Spleen (tissue), 11 donors: ENCODE results near the gene ZNRD2. TPM values are rescaled to one million over a fixed set of nuclear protein-coding genes. Genes with fewer than 3 reads are reported as not detected.

ENCODE experiments used
- DNase-seq: peaks from one replicate; pipeline ENCODE4 v3.0.0-alpha.2; 2020
- H3K27ac ChIP-seq, 8 donors: fragments of 200-600 bp; sonication (generic) in 7 of 8; 1 replicate in 4 of 8; 2 replicates in 4 of 8; pipeline versions ENCODE4 v1.5.0 to v1.8.0; 2016 to 2021; ENCODE audit warnings: inconsistent platforms in 4 of 8, mild to moderate bottlenecking in 4 of 8, moderate library complexity in 1 of 8
- H3K27me3 ChIP-seq, 7 donors: fragments of 200-600 bp; sonication (generic) in 6 of 7; replicated peaks in 1 of 7; 1 replicate in 4 of 7; 2 replicates in 3 of 7; pipeline versions ENCODE4 v1.5.0 to v1.8.0; 2016 to 2021; ENCODE audit warnings: inconsistent platforms in 3 of 7, mild to moderate bottlenecking in 1 of 7
- H3K36me3 ChIP-seq, 6 donors: fragments of 200-600 bp; sonication (generic) in 5 of 6; 1 replicate in 4 of 6; 2 replicates in 2 of 6; pipeline versions ENCODE4 v1.5.0 to v1.8.0; 2016 to 2021; ENCODE audit warnings: inconsistent platforms in 2 of 6
- H3K4me1 ChIP-seq, 6 donors: fragments of 200-600 bp; sonication (generic) in 5 of 6; 1 replicate in 3 of 6; 2 replicates in 3 of 6; pipeline versions ENCODE4 v1.5.0 to v1.8.0; 2016 to 2021; ENCODE audit warnings: inconsistent platforms in 3 of 6
- H3K4me3 ChIP-seq, 8 donors: fragments of 200-600 bp; sonication (generic) in 7 of 8; 1 replicate in 4 of 8; 2 replicates in 4 of 8; pipeline versions ENCODE4 v1.5.0 to v1.8.0; 2016 to 2021; ENCODE audit warnings: inconsistent platforms in 4 of 8, mild to moderate bottlenecking in 4 of 8, moderate library complexity in 2 of 8
- H3K9me3 ChIP-seq, 8 donors: fragments of 200-600 bp; sonication (generic) in 7 of 8; 1 replicate in 4 of 8; 2 replicates in 4 of 8; pipeline versions ENCODE4 v1.5.0 to v1.8.0; 2016 to 2021; ENCODE audit warnings: inconsistent platforms in 4 of 8
- CTCF ChIP-seq, 11 experiments: fragments of 200-600 bp in 7 of 11; fragments of 450-650 bp in 4 of 11; sonication (generic) in 4 of 11; IDR thresholded peaks in 8 of 11; conservative IDR thresholded peaks in 3 of 11; 1 replicate in 7 of 11; 2 replicates in 4 of 11; pipeline versions ENCODE4 v1.4.0 to v1.8.0; 2016 to 2021; ENCODE audit warnings: antibody characterized with exemption in 11 of 11, inconsistent platforms in 4 of 11, mild to moderate bottlenecking in 1 of 11
- POLR2A ChIP-seq, 3 donors: fragments of 450-650 bp; IDR thresholded peaks; one replicate each; pipeline ENCODE4 v1.5.1; 2017; ENCODE audit warnings: antibody characterized with exemption in 3 of 3, mild to moderate bottlenecking in 1 of 3
- POLR2AphosphoS5 ChIP-seq, 3 donors: sonication (generic); formaldehyde crosslinking; IDR thresholded peaks; one replicate each; pipeline ENCODE4 v1.5.1; 2017; ENCODE audit warnings: antibody characterized with exemption in 3 of 3
- WGBS, 5 donors: extraction: QIAGEN DNeasy Blood & Tissue Kit in 3 of 5; methylation state at CpG; one replicate each; pipeline versions ENCODE4 v1.1.5 to v1.1.7; 2013 to 2018; 5-methylcytosine and 5-hydroxymethylcytosine counted together
- intact Hi-C: fragments of 100-400 bp; cut with DNase I; formaldehyde crosslinking; loops from one replicate; pipeline ENCODE4 v1.15.0; 2023; ENCODE audit warnings: low total_unique reads
- polyA plus RNA-seq, 3 donors: library from polyadenylated mRNA; stranded (reverse); fragments of 200-250 nt; gene quantifications; one replicate each; pipeline ENCODE4 v1.2.1, GENCODE V29; 2013
- total RNA-seq, 7 donors: library from RNA; depleted of rRNA in 3 of 7; stranded (reverse); fragments of >200 nt in 3 of 7; fragmentation: NEBNext Ultra II Directional in 4 of 7; extraction: Animal tissue kit (Norgen Biotek cat#: 25700) in 4 of 7; gene quantifications; one replicate each; pipeline versions ENCODE4 v1.1.0 to v1.2.1, GENCODE V29; 2016 to 2021
- donor health status: healthy with polysubstance abuse.
- donor health status: DM: no; HTN: no; CAD: no; lungs with moderate emphysema.
- donor health status: DM: no; HTN: no; CAD: no.
- donor health status: Bipolar disorder and iron deficiency.
- donor health status: healthy.
- donor health status: DM: no; HTN: no; CAD: no.
- donor health status: DM: yes; HTN: yes; CAD: no.

ZNRD2 gene
- total and polyA plus RNA-seq, 10 donors: 20.9 to 68.8 (median 38.4) TPM

- H3K36me3 ChIP-seq: peaks cover 4 to 92% (median 67%) of the 10 kb centered on the region in 6 donors
- no peaks in the 10 kb centered on the region for H3K27me3 ChIP-seq
- H3K9me3 ChIP-seq: no peaks in the 10 kb centered on the region
- H3K27ac ChIP-seq: peak overlapping the region in 5 of 8 donors; percentile 0 to 93 (median 21)
- WGBS, 5 donors: 93 to 98% (median 96%) methylated on average over 3 of the region's 3 CpGs
- intact Hi-C loops: no loop called here
- DNase-seq: no peak
- H3K4me3 ChIP-seq: no peak overlapping the region
- TF ChIP-seq POLR2AphosphoS5 (IDR thresholded peaks at IDR 0.05) (peak in 1 of 3 donors; percentile 57), POLR2A (IDR thresholded peaks at IDR 0.05) (no peak)
- H3K4me1 ChIP-seq: peaks cover 25 to 97% (median 50%) of the 10 kb centered on the region in 6 donors
These were observed 11.7 kb downstream of the ZNRD2 start for GRCh38 chr11:65581928-65582327.

- H3K9me3 ChIP-seq: no peaks in the 10 kb centered on the region
- peaks cover 4 to 92% (median 69%) of the 10 kb centered on the region in 6 donors for H3K36me3 ChIP-seq
- peaks cover 31 to 97% (median 50%) of the 10 kb centered on the region in 6 donors for H3K4me1 ChIP-seq
- peak overlapping the region in 5 of 8 donors; percentile 1 to 93 (median 21) for H3K27ac ChIP-seq
- TF ChIP-seq POLR2AphosphoS5 (IDR thresholded peaks at IDR 0.05) (peak in 1 of 3 donors; percentile 17), POLR2A (IDR thresholded peaks at IDR 0.05) (no peak)
- H3K4me3 ChIP-seq: no peak overlapping the region
- WGBS, 5 donors: 76 to 98% (median 91%) methylated on average over 4 to 10 of the region's 10 CpGs
- no peak for DNase-seq
- intact Hi-C loops: no loop called here
- H3K27me3 ChIP-seq: no peaks in the 10 kb centered on the region
These were observed 13.3 kb downstream of the ZNRD2 start for GRCh38 chr11:65583589-65583988.

GRCh38 chr11:65584106-65584505 lies 13.8 kb downstream of the ZNRD2 start:
- Histone ChIP-seq H3K36me3 (peaks cover 4 to 92% (median 69%) of the 10 kb centered on the region in 6 donors), H3K27me3 (no peaks in the 10 kb centered on the region), H3K9me3 (no peaks in the 10 kb centered on the region), H3K27ac (peak overlapping the region in 3 of 8 donors; percentile 21 to 93 (median 50)), H3K4me3 (no peak overlapping the region), H3K4me1 (peaks cover 36 to 97% (median 52%) of the 10 kb centered on the region in 6 donors)
- TF ChIP-seq POLR2A (IDR thresholded peaks at IDR 0.05) (no peak), POLR2AphosphoS5 (IDR thresholded peaks at IDR 0.05) (peak; percentile 46 to 64 (median 48)), CTCF (IDR thresholded peaks at IDR 0.05 in 8 of 11, conservative IDR thresholded peaks at IDR 0.05 in 3 of 11) (no peak)
- intact Hi-C loops: no loop called here
- DNase-seq: no peak
- WGBS, 5 donors: 53 to 94% (median 65%) methylated on average over 2 to 8 of the region's 8 CpGs

GRCh38 chr11:65584723-65585171 lies 14.5 kb downstream of the ZNRD2 start:
- H3K27me3 ChIP-seq: no peaks in the 10 kb centered on the region
- H3K4me1 ChIP-seq: peaks cover 43 to 97% (median 54%) of the 10 kb centered on the region in 6 donors
- H3K4me3 ChIP-seq: no peak overlapping the region
- peak overlapping the region in 2 of 8 donors; percentile 30 to 93 for H3K27ac ChIP-seq
- H3K36me3 ChIP-seq: peaks cover 4 to 92% (median 65%) of the 10 kb centered on the region in 6 donors
- intact Hi-C loops: loop anchor here (5.0 kb wide), 1 partner anchor 42 kb away; no protein-coding TSS in a partner anchor
- TF ChIP-seq POLR2AphosphoS5 (IDR thresholded peaks at IDR 0.05) (peak in 1 of 3 donors; percentile 56), POLR2A (IDR thresholded peaks at IDR 0.05) (no peak)
- no peak for DNase-seq
- WGBS, 5 donors: 88 to 93% (median 89%) methylated on average over 9 to 46 of the region's 46 CpGs
- H3K9me3 ChIP-seq: no peaks in the 10 kb centered on the region

GRCh38 chr11:65585396-65586246 lies 15.3 kb downstream of the ZNRD2 start:
- no peak for DNase-seq
- WGBS, 5 donors: 86 to 90% (median 87%) methylated on average over 33 to 51 of the region's 51 CpGs
- Histone ChIP-seq H3K27me3 (no peaks in the 10 kb centered on the region), H3K9me3 (no peaks in the 10 kb centered on the region), H3K27ac (peak overlapping the region in 6 of 8 donors; percentile 65 to 92 (median 85)), H3K4me3 (no peak overlapping the region), H3K4me1 (peaks cover 48 to 97% (median 63%) of the 10 kb centered on the region in 6 donors), H3K36me3 (peaks cover 3 to 92% (median 65%) of the 10 kb centered on the region in 6 donors)
- peak in 1 of 3 donors; percentile 43 for TF ChIP-seq POLR2AphosphoS5 (IDR thresholded peaks at IDR 0.05)
- no peak for TF ChIP-seq POLR2A (IDR thresholded peaks at IDR 0.05)
- no peak for TF ChIP-seq CTCF (IDR thresholded peaks at IDR 0.05 in 8 of 11, conservative IDR thresholded peaks at IDR 0.05 in 3 of 11)
- intact Hi-C loops: loop anchor here (5.0 kb wide), 1 partner anchor 43 kb away; no protein-coding TSS in a partner anchor
